DMS114 treated with DMSO at 0.1 percent for 48 hours (cell line): ENCODE data around the gene RAB6B.
A peak's percentile ranks its signal among the peaks of the same experiment; 100 is the strongest.
"Not testable (repeated sequence)": the region's sequence is repeated elsewhere in the genome, so short reads cannot be mapped to it uniquely, and the experiment has no call there.

ENCODE experiments used
- DNase-seq: peaks from one replicate; lab custom pipeline; 2025; ENCODE audit not compliant: unreplicated experiment; lab: John Stamatoyannopoulos, UW

Gene RAB6B

DNA sequence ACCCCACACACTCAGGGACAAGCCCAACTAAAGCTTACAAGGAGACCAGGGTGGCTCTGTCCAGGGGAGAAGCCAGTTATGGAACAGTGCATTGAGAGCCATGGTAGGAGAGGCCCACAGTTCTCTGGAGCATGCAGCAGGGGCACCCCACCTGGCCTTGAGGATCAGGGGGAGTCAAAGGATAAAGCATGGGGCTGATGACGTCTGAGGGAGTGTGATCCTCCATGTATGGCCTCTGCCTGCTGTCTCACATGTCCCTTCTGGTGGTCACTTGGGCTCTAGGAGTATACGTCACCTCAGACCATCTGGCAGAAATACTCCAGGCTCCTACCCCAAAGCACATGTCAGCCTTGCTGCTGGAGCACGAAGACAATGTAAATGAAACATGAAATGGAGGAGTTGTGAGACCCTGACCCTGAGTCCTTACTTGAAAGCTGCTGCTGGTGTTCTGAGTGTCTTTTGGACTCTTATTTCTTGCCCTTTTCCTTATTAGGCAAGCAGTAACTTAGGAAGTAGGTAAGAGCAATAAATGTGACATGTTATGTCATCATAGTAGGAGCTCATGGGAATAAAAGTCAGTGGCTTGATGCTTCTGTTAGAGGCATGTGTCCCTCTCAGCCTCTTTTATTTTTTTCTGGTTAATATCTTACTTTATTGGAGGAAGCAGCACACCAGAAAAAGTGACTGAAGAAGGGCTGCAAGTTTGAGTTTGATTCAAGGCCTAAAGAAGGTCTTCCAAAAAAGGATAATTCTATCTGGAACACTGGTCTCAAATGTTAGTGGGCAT lies 74.6 kb downstream of the RAB6B start:
- no peak for DNase-seq

DNA sequence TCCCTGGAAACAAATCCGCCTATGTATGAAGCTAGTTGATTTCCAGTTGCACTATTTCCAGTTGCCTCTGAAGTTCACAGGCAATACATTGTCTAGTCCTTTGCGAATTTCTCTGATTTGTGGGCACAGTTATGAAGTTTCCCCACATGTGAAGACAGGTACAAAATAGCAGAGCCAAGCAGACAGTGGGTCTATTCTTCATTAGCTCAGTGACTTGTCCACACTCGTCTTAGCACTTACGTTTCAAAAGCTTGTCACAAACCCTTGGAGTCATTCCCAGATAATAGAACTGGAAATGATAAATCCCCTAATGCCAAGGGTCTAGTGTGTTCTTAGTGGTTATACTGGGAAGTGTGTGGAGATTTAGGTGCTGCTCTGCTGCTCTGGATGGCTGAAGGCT lies 75.6 kb downstream of the RAB6B start:
- DNase-seq: no peak

DNA sequence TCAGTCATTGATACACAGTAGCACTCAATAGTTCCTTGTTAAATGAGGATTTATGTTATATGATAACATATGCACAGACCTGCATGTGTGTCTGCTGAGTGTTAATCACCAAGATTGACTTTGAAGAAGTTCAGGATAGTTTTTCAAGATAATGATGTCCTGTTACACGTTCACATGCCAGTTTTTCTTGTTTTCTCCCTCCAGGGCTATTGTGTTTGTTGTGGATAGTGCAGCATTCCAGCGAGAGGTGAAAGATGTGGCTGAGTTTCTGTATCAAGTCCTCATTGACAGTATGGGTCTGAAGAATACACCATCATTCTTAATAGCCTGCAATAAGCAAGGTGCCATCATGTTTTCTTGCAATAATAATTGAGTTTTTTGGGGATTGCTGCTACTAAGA lies 80.3 kb downstream of the RAB6B start:
- no peak for DNase-seq

DNA sequence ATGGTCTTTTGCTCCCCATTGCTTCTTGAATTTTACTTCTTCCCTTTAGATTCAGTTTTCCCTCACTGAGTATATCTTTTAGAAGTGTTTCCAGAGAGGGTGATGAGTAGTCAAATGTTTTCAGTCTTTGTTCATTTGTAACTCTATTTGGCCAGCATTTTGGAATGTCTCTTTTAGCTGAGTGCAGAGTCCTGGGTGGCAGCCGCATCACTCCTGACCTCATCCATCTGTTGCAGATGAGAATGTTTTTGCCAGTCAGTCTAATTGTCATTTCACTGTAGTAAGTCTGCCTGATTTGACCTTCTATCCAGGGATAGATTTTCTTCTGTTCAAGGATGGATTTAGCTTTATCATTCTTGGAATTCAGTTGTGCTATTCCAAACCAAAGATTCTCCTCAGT lies 82.8 kb downstream of the RAB6B start:
- no peak for DNase-seq

DNA sequence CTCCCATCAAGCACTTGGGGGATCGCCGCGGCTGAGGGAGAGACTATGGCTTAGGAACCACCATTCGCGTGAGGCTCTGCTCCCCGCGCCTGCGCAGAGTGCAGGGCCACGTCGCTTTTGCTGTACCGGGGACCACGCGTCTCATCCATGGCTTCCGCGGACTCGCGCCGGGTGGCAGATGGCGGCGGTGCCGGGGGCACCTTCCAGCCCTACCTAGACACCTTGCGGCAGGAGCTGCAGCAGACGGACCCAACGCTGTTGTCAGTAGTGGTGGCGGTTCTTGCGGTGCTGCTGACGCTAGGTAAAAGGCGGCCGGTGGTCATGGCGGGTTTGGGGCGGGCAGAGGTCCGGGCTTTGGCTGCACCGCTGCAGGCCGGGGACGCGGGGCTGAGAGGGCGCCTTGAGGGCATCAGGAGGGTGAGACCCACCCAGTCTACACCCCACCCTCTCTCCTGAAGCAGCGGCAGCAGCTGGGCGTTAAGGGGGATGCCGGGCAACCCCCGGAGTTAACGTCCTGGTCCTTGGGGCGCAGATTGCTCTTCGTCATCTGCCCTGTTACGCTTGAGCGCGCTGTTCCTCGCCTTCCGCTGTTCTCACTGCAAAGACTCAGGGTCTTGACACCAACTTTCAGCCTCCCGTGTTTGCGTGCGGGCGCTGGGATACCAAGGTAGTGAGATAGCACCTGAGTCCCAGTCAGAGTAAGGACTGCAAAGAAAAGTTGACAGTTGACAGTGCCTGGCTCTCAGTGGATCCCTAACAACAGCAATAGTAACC lies 89.8 kb downstream of the RAB6B start, which contains the start of gene SRPRB:
Gene SRPRB (plus strand): TSS at position 114 of the 774 bp plus-strand sequence. CDS start 34 bp downstream, at position 148.
- peak; percentile 90 for DNase-seq

DNA sequence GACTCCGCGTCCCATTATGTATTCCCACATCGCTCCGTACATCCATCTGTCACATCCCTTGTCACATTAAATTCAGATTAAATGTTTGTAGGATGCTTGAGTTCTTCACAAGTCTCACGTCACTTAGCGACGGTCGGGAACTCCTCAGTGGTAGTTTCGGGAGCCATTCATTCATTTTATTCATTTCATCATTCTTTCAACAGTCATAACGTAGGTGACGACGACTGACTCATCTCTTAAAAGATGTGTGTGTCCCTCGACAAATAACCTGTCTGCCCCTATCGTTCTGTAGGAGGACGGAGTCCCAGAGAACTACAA lies 90.3 kb downstream of the RAB6B start:
- DNase-seq: no peak

DNA sequence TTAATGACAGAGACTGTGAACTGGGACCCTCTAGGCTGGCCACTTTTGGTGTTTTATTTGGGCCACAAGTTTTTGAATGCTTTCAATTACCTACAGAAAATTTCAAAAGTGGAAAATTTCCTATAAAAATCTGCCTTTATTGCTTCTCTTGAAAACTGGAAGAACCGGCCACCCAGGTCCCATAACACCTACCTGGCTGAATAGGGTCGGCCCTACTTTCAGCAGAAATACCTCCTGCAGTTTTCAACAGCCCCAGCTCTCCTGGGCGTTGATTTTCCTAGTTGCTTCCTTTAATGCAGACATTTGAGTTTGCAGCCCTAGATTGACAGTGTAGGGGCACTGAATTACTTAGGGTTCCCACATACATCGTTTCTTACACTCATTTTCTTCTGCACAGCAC lies 90.8 kb downstream of the RAB6B start:
- DNase-seq: no peak

DNA sequence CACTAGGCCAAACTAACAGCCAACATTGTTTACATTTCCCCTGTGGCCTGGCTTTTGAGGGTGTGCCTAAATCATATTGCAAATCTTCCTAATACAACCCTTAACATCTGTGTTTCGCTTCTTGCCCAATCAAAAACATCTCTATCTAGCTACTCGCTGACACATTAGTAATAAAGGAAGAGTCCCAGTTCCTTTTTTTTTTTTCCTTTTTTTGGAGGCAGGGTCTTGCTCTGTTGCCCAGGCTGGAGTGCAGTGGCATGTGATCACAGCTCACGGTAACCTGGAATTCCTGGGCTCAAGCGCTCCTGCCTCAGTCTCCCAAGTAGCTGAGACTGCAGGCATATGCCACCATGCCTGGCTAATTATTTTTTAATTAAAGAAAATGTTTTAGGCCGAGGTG lies 92.2 kb downstream of the RAB6B start:
- no peak for DNase-seq

DNA sequence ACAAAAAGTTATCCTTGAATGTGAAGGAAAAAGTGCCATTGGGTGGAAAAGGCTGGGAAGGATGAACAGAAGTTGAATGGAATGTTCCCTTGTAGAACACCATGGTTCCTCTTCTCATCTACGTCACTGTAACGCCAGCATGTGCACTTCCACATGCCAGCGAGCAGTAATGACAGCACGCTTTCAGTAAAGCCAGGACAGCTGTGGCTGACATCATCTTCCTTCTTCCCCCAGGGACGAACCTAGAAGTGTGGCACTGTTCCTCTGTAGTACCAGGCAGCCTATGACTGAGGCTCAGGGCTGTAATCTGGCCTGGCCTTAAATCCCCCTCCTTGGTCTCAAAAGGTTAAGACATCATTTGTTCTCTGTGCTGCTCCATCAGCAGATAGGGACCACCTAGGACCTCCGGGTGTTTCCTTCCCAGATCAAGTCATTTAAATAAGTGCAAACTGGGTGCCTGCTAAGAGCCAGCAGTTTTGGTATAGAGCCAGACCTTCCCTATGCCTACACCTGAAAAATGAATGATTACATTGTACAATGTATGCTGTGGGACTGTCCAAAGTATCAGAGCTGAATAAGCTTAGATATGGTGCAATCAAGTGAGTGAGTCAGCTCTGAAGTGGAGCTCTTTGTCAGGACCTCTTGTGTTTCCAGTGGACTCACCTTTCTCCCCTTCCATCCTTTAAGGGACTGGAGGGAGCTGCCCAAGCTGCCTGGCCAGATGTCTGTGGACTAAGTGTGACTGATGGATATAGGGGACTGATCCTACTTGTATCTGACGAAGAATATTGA lies 95.7 kb downstream of the RAB6B start:
- no peak for DNase-seq

DNA sequence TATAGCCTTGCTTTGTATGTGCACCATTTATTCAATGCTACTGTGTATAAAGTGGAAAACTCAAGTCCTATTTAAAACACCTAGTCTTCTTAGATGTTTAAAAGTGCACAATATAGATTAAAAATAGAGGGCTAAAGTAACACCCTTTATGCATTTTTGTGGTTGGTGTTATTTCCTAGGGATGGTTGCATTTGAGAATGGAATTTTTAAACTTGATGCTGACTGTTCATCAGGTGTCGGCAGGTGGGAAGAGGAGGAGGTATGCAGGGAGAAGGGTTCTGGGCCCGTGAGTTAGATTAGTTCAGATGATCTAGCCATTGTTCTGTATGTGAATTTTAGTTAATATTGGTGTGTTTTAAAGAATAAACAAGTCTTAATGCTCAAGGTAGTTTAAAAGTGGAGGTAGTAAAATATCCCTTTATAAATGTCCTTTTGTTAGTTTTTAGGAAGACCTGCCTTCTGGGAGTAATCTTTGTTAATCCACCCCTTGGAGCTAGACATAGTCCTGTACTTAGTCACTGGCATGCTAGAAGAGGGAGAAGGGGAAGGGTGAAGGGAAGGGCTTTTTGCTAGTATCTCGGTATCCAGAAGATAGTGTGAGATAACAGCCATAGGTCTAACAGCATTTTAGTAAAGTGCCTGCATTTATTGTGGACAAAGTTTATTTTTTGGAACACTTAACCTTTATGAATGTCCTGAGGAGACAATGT lies 98.1 kb downstream of the RAB6B start:
- no peak for DNase-seq

DNA sequence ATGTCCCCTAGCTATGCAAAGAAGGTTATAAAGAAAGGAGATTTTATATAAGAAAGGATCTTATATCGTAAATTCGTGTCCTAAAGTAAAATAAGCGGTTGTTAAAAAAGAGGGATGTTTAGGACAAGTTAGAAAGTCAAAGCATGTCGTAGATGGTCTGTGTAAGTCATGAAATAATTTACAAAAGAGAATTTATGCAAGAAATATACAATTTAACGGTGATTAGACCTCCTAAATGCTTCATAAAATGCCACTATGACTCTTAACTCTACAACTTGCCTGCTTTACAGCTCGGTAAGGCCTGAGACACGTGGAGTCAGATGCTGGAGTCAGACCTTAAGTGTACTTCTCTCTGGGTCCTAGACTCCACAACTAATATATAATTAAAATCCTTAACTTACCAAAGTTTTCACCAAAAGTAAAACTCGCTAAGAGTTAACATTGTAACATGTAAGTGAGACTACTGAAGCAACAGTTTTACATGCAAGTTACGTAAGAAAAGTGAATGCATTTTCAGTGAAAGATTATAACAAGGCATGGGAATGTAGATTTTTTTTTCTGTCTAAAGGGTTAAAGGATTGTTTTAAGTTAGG lies 103.4 kb downstream of the RAB6B start:
- DNase-seq: no peak

DNA sequence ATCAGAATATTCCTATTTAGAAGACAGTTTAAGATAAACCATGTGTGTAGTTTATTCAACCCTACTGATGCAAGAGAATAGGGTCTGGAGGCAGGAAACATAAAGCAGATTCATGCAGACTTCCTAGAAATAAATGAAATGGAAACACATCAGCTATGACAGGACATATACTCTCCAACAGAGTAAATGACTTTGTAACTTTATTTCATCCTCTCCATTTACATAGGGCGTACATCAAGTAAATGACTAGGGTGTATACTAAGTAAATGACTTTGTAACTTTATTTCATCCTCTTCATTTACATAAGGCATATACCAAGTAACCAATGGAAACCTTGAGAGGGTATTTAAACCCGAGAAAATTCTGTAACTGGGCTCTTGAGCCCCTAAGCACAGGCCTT lies 107.7 kb downstream of the RAB6B start:
- DNase-seq: no peak

DNA sequence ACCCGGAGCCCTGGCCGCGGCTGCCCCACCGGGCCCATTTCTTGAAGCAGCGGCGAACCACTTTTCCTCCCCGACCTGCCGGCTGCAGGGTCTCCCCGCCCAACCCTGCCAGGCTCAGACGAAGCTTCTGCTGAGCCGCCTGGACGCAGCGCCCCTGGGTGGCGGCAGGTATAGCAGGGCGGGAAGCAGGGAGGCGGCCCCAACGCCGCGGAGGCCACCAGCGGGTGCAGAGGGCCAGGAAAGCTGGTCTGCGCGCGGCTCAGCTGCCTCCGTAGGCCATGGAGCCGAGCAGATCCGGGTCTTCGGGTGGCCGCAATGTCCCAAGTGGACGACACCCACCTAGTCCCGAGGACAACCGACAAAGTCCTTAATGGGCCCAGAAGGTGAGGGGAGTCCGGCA lies 111.9 kb downstream of the RAB6B start:
- no peak for DNase-seq

DNA sequence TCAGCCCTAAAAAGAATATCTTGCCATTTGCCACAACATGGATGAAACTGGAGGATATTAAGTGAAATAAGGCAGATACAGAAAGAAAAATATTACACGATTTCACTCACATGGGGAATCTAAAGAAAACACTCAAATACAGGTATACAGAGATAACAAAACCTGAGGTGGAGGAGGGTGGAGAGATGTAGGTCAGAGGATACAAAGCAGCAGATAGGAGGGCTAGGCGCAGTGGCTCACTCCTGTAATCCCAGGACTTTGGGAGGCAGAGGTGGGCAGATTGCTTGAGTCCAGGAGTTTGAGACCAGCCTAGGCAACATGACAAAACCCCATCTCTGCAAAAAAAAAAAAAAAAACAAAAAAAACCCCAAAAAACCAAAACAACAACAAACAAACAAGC lies 113.2 kb downstream of the RAB6B start:
- DNase-seq: no peak

DNA sequence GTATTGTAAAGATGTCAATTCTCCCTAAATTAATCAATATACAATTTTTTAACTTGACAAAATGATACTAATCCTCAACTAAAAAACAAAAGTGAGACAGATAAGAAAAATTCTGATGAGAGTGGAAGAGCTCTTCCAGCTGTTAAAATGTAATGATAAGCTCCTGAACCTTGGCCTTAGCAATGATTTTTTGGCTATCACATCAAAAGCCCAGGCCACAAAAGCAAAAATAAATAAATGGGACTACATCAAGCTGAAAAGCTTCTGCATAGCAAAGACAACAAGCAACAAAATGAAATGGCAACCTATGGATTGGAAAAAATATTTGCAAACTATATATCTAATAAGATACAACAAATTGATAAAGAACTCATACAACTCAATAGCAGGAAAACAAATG lies 114.1 kb downstream of the RAB6B start:
- DNase-seq: no peak

DNA sequence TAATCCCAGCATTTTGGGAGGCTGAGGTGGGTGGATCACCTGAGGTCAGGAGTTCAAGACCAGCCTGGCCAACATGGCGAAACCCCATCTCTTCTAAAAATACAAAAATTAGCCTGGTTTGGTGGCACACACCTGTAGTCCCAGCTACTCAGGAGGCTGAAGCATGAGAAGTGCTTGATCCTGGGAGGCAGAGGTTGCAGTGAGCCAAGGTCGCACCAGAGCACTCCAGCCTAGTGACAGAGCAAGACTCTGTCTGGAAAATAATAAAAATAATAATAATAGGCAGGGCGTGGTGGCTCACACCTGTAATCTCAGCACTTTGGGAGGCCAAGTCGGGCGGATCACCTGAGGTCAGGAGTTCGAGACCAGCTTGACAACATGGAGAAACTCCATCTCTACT lies 114.9 kb downstream of the RAB6B start:
- DNase-seq: not testable (repeated sequence)

DNA sequence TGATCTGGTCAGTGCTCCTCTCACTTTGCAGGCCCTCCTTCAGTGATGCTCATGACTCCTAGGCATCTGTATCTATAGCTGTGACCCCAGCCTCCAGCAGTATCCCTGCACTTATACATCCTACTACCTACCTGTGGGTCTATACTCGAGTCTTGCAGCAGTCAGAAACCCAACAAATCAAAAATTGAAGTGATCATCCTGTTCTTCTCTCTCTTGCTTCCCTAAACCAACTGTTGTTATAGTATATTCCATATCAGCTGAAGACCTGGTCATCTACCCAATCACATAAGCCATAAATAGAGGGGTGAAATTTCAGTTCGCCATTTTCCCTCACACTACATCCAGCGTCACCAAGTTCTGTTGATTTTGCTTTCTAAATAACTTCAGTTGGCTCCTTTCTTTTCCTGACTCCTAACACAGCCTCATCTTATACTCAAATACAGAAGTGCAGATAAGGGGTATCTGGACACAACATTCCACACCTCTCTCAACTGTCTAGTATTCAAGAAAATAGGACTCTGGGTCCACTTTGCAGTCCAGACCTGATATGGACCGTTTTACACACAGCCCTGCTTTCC lies 116.0 kb downstream of the RAB6B start:
- DNase-seq: no peak

DNA sequence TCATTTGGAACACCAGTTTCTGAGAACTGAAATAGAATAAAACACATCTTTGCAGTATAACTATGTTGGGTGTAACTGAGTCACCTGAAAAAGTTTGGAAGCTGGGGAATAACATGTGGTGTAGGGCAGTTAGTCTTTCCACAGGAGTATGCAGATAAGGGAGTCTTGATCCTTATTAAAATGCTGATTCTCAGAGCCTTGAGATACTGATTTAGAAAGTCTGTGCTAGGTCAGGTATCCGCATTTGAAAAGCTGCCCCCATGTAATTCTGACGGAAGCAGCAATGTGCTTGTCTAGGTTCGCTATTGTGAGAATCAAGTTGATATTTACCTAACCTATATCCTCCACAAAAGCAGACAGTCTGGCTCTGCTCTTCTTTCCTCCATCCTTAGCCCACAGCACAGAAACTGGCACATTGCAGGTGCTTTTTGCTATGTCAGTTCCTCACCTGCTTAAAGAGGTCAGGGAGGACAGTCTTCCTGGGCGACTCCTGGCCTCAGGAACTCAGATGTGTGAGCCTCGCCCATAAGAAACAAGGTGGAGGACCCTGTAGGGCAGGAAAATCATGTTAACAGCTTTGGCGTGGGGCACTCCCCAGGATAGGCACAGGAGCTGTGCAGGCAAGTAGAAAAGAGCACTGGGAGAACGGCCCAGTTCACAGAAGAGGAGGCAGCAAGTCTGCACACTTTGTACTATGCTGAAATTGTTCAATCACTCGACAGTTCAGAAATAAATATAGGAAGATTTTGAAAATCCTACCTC lies 117.7 kb downstream of the RAB6B start:
- no peak for DNase-seq

DNA sequence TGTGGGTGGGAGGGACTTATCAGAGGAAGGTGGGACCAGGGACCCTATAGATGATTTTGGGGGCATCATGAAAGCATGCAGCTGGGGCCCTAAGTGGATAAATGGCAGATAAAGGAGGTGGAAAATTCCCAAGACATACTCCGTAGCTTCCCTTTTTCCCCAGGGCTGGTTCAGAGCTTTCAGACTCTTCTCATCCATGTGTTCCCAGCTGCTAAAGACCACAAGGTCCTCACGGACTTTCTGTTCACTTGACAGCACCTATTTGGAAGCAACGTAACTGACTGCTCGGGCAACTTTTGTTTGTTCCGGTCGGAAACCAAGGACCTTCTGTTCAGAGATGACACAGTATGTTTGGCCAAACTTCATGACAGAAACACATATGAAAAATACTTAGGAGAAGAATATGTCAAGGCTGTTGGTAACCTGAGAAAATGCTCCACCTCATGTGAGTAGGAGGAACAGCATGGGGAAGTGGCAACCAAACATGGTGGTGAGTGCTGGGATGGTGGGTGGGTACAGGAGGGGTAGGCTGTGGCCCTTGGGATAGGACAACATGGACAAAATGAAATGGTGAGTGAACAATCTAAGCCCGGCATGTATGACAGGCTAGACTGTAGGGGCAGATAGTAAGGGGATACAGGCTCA lies 118.8 kb downstream of the RAB6B start:
- DNase-seq: no peak
